Astrocyte (in vitro differentiated cells and primary cell): Measurements from ENCODE around the gene MXRA7. TPM values are rescaled to one million over a fixed set of nuclear protein-coding genes. Genes with fewer than 3 reads are reported as not detected.

Experiments used
- DNase-seq: peaks from one replicate; pipeline ENCODE4 v3.0.0-alpha.2; 2010; ENCODE audit warnings: low read depth
- FAIRE-seq: peaks from 2 replicates; lab custom pipeline; 2011; peaks lifted over from hg19 to GRCh38; lab: Jason Lieb, UNC
- H2AFZ ChIP-seq: 2 replicates; pipeline ENCODE4 v1.6.0; 2012; ENCODE audit warnings: low read depth, low read length, inconsistent platforms
- H3K27ac ChIP-seq: 2 replicates; pipeline ENCODE4 v1.5.1; 2011; ENCODE audit warnings: low read depth, low read length, inconsistent platforms
- H3K27me3 ChIP-seq: 2 replicates; pipeline ENCODE4 v1.6.0; 2011; ENCODE audit warnings: low read length, inconsistent platforms; ENCODE audit not compliant: insufficient read depth
- H3K36me3 ChIP-seq: 2 replicates; pipeline ENCODE4 v1.5.1; 2011; ENCODE audit warnings: low read length, inconsistent platforms; ENCODE audit not compliant: insufficient read depth
- H3K4me1 ChIP-seq: 2 replicates; pipeline ENCODE4 v1.5.1; 2011; ENCODE audit warnings: low read length, inconsistent platforms; ENCODE audit not compliant: insufficient read depth
- H3K4me2 ChIP-seq: 2 replicates; pipeline ENCODE4 v1.6.0; 2012; ENCODE audit warnings: low read length, inconsistent platforms
- H3K4me3 ChIP-seq: 2 replicates; pipeline ENCODE4 v1.5.1; 2011; ENCODE audit warnings: low read depth, mild to moderate bottlenecking, low read length, inconsistent platforms; ENCODE audit not compliant: insufficient read depth
- H3K79me2 ChIP-seq: 2 replicates; pipeline ENCODE4 v1.6.0; 2012; ENCODE audit warnings: mild to moderate bottlenecking, low read length, inconsistent platforms; ENCODE audit not compliant: insufficient read depth
- H3K9ac ChIP-seq: 2 replicates; pipeline ENCODE4 v1.6.0; 2012; ENCODE audit warnings: mild to moderate bottlenecking, low read length, inconsistent platforms
- H3K9me3 ChIP-seq: 2 replicates; pipeline ENCODE4 v1.5.1; 2012; ENCODE audit warnings: low read depth, mild to moderate bottlenecking, low read length, inconsistent platforms; ENCODE audit not compliant: insufficient read depth
- H4K20me1 ChIP-seq: 2 replicates; pipeline ENCODE4 v1.6.0; 2012; ENCODE audit warnings: low read length, inconsistent platforms; ENCODE audit not compliant: insufficient read depth
- H3K27ac Mint-ChIP-seq: one replicate; pipeline ENCODE4 v1.8.0; 2021; ENCODE audit warnings: mild to moderate bottlenecking, mixed read lengths; ENCODE audit not compliant: unreplicated experiment
- H3K27me3 Mint-ChIP-seq: one replicate; pipeline ENCODE4 v1.8.0; 2021; ENCODE audit warnings: low read depth, mixed read lengths; ENCODE audit not compliant: unreplicated experiment
- H3K36me3 Mint-ChIP-seq: one replicate; pipeline ENCODE4 v1.8.0; 2021; ENCODE audit warnings: low read depth, mixed read lengths; ENCODE audit not compliant: unreplicated experiment
- H3K4me1 Mint-ChIP-seq: one replicate; pipeline ENCODE4 v1.8.0; 2021; ENCODE audit warnings: low read depth, mixed read lengths; ENCODE audit not compliant: unreplicated experiment
- H3K4me3 Mint-ChIP-seq: one replicate; pipeline ENCODE4 v1.8.0; 2021; ENCODE audit warnings: mild to moderate bottlenecking, moderate library complexity, mixed read lengths; ENCODE audit not compliant: unreplicated experiment
- H3K9me3 Mint-ChIP-seq: one replicate; pipeline ENCODE4 v1.8.0; 2021; ENCODE audit warnings: mild to moderate bottlenecking, mixed read lengths; ENCODE audit not compliant: unreplicated experiment
- EZH2 ChIP-seq: IDR thresholded peaks from 2 replicates; pipeline ENCODE4 v1.6.1; 2012; ENCODE audit warnings: mild to moderate bottlenecking, low read length, inconsistent platforms; ENCODE audit not compliant: insufficient read depth
- total RNA-seq: library from RNA; stranded (reverse); gene quantifications from 2 replicates; pipeline ENCODE4 v1.2.1, GENCODE V29; 2021
- TF ChIP-seq, protein P1 (sequence below): IDR thresholded peaks from 2 replicates; pipeline ENCODE4 v1.5.1; 2011; ENCODE audit warnings: low read depth, mild to moderate bottlenecking, inconsistent platforms, low read length, moderate library complexity; ENCODE audit not compliant: insufficient read depth

Gene MXRA7
- total RNA-seq, 1 donor from 2014 or later, result 177 TPM

DNA sequence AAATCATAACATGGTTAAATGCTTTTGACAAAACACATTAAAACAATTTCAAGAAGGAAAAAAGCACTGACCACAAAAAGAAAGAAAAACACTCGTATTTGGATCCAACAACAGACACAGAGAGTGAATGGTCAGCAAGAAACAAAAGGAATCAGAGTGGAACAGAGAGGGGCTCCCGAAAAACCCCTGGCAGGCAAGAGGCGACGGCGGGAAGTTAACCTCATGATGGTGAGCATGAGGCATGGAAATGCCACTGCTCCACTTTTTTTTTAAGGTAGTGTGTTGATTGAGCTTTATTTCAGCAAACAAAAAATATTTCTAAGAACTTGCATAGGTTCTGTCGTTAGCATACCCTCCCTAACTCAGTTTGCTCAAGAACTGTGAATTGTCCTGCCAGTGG is 35.1 kb downstream of the MXRA7 start:
- H3K36me3 ChIP-seq, result no peaks in the 10 kb centered on the region
- FAIRE-seq, result no peak
- H3K9me3 ChIP-seq, result no peaks in the 10 kb centered on the region
- H3K27ac Mint-ChIP-seq, result peak overlapping the region; percentile 58
- no peaks in the 10 kb centered on the region for H3K27me3 Mint-ChIP-seq
- TF ChIP-seq EZH2, result no peak
- TF ChIP-seq, protein P1, sequence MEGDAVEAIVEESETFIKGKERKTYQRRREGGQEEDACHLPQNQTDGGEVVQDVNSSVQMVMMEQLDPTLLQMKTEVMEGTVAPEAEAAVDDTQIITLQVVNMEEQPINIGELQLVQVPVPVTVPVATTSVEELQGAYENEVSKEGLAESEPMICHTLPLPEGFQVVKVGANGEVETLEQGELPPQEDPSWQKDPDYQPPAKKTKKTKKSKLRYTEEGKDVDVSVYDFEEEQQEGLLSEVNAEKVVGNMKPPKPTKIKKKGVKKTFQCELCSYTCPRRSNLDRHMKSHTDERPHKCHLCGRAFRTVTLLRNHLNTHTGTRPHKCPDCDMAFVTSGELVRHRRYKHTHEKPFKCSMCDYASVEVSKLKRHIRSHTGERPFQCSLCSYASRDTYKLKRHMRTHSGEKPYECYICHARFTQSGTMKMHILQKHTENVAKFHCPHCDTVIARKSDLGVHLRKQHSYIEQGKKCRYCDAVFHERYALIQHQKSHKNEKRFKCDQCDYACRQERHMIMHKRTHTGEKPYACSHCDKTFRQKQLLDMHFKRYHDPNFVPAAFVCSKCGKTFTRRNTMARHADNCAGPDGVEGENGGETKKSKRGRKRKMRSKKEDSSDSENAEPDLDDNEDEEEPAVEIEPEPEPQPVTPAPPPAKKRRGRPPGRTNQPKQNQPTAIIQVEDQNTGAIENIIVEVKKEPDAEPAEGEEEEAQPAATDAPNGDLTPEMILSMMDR, result no peak
- peaks cover 3% of the 10 kb centered on the region for H4K20me1 ChIP-seq
- H2AFZ ChIP-seq, result no peak overlapping the region
- H3K79me2 ChIP-seq, result no peaks in the 10 kb centered on the region
- H3K4me2 ChIP-seq, result no peak overlapping the region
- H3K9me3 Mint-ChIP-seq, result no peaks in the 10 kb centered on the region
- peaks cover 13% of the 10 kb centered on the region for H3K4me1 Mint-ChIP-seq
- H3K36me3 Mint-ChIP-seq, result peaks cover 10% of the 10 kb centered on the region
- peaks cover 14% of the 10 kb centered on the region for H3K4me1 ChIP-seq
- H3K4me3 ChIP-seq, result no peak overlapping the region
- no peak overlapping the region for H3K9ac ChIP-seq
- no peak for DNase-seq
- H3K27ac ChIP-seq, result no peak overlapping the region
- no peak overlapping the region for H3K4me3 Mint-ChIP-seq
- H3K27me3 ChIP-seq, result no peaks in the 10 kb centered on the region

DNA sequence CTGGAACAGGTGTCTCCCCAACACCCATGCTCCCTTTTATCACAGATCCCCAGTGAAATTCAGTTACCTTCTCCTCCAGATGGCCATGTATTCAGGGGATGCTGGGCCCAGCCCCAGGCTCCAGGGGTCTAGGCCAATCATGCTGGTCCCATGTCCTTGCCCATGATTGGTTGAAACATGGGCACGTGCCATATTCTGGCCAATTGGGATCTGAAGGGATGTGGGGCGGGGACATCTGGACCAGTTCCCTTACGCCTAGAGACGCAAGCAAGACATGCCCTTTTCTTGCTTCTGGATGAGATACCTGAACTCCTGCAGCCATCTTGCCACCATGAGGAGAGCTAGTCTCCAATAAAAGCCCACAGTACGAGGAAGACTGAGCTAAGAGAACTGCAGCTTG is 36.2 kb downstream of the MXRA7 start:
- FAIRE-seq (no peak), DNase-seq (no peak)
- Histone ChIP-seq H3K9me3 (no peaks in the 10 kb centered on the region), H2AFZ (no peak overlapping the region), H3K36me3 (no peaks in the 10 kb centered on the region), H3K27me3 (no peaks in the 10 kb centered on the region), H3K4me1 (peaks cover 14% of the 10 kb centered on the region), H3K79me2 (no peaks in the 10 kb centered on the region), H3K9ac (no peak overlapping the region), H4K20me1 (no peaks in the 10 kb centered on the region), H3K4me3 (no peak overlapping the region), H3K4me2 (no peak overlapping the region), H3K27ac (no peak overlapping the region)
- Mint-ChIP-seq H3K27ac (no peak overlapping the region), H3K4me3 (no peak overlapping the region), H3K4me1 (peaks cover 13% of the 10 kb centered on the region), H3K27me3 (no peaks in the 10 kb centered on the region), H3K36me3 (peaks cover 10% of the 10 kb centered on the region), H3K9me3 (no peaks in the 10 kb centered on the region)
- TF ChIP-seq EZH2, result no peak
- TF ChIP-seq, protein P1, result no peak

DNA sequence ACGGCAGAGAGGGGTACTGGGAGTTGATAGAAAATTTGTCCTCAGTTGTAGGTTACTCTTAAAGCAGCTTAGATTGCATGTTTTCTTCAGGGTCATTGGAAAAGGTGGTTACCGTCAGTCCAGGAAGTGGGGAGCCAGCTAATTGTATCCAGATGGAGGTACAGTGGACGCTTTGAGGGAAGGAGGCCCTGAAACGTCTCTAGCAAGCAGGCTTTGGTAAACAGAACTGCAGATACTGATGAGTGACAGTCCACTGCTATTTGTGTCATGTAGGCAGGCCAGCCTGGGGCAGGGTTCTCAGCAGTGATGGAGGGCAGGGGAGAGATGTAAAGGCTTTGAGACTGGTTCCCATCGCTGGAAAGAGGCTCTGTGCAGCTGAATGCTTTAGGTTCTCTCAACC is 37.0 kb downstream of the MXRA7 start:
- DNase-seq (no peak), FAIRE-seq (no peak)
- H3K9me3 ChIP-seq, result no peaks in the 10 kb centered on the region
- Mint-ChIP-seq H3K4me1 (peaks cover 13% of the 10 kb centered on the region), H3K36me3 (peaks cover 8% of the 10 kb centered on the region), H3K27me3 (no peaks in the 10 kb centered on the region), H3K4me3 (peak overlapping the region; percentile 14), H3K9me3 (no peaks in the 10 kb centered on the region), H3K27ac (no peak overlapping the region)
- no peaks in the 10 kb centered on the region for H3K36me3 ChIP-seq
- H3K4me1 ChIP-seq, result peaks cover 14% of the 10 kb centered on the region
- H3K27ac ChIP-seq, result no peak overlapping the region
- no peak overlapping the region for H3K9ac ChIP-seq
- no peaks in the 10 kb centered on the region for H3K79me2 ChIP-seq
- TF ChIP-seq, protein P1, result no peak
- TF ChIP-seq EZH2, result no peak
- no peak overlapping the region for H2AFZ ChIP-seq
- H3K27me3 ChIP-seq, result no peaks in the 10 kb centered on the region
- no peaks in the 10 kb centered on the region for H4K20me1 ChIP-seq
- H3K4me3 ChIP-seq, result no peak overlapping the region
- H3K4me2 ChIP-seq, result no peak overlapping the region
